ENCODE data around the gene IL17RD.
A peak's percentile ranks its signal among the peaks of the same experiment; 100 is the strongest.

- no peak for TF ChIP-seq SIN3A (IDR thresholded peaks at IDR 0.05; ENCODE audit: low read depth, low read length)
- no peak for TF ChIP-seq HDAC6 (IDR thresholded peaks at IDR 0.05; ENCODE audit: unreplicated experiment)
- TF ChIP-seq MXI1 (IDR thresholded peaks at IDR 0.05; ENCODE audit: low read depth, low read length), result no peak
- TF ChIP-seq REST (IDR thresholded peaks at IDR 0.05; ENCODE audit: low read depth, low read length), result no peak
- no peak for TF ChIP-seq BACH1 (IDR thresholded peaks at IDR 0.05; ENCODE audit: borderline replicate concordance)
- peak in 1 of 3 experiments; percentile 6; a peak in 1 of 6 replicates for TF ChIP-seq CTCF (IDR thresholded peaks at IDR 0.05 in 2 of 3, conservative IDR thresholded peaks at IDR 0.05 in 1 of 3; ENCODE audit: control insufficient read depth in 2 of 3, extremely low read depth in 1 of 3, insufficient read depth in 1 of 3, low read depth in 3 of 3, low read length in 3 of 3)
- TF ChIP-seq GABPA (IDR thresholded peaks at IDR 0.05; ENCODE audit: low read depth), result no peak
Measured at GRCh38 chr3:57206423-57206822, 41.3 kb upstream of the IL17RD start.

Data from GM12878 (cell line).